HG03196 (cell line): ENCODE results near the gene STARD10.

Experiments used
- ATAC-seq: cut with Tn5 transposase; IDR thresholded peaks from one replicate; pipeline ENCODE4 v1.9.1; 2021; ENCODE audit not compliant: unreplicated experiment

The STARD10 gene

GRCh38 chr11:72767203-72768062 lies 26.4 kb downstream of the STARD10 start:
- ATAC-seq, result no peak

DNA sequence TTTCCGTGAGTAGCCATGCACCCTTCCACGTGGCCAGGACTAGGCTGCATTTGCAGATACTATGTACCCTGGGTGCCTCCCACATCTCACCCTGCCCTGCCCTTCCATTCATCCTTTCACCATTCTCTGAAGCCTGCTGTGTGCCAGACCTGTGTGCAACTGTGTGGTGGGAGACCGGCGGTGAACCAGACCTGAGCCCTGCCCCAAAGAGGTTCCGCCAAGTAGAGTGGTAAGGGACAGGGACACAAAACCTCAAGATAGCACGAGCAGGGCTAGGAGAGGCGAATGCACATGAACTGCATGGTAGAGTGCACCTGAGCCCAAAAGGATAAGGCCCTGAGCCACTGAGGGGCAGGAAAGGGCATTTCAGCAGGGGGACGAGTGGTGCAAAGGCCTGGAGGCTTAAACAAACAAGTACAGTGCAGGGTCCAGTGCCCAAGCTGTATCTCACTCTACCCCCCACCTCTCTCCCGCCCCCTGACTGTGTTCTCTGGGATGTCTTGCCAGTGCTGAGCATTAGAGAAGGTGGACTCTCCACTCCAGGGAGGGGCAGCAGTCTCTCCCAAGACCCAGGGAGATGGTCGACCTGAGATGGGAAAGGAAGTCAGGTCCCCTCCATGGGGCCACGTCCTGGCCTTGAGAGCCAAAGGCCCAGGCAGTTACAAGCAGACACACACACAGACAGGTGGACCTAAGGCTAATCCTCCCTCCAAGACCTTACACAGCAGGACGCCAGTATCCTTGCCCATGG lies 27.5 kb downstream of the STARD10 start:
- no peak for ATAC-seq

- no peak for ATAC-seq
These were observed 29.3 kb downstream of the STARD10 start for GRCh38 chr11:72764503-72764902.

DNA sequence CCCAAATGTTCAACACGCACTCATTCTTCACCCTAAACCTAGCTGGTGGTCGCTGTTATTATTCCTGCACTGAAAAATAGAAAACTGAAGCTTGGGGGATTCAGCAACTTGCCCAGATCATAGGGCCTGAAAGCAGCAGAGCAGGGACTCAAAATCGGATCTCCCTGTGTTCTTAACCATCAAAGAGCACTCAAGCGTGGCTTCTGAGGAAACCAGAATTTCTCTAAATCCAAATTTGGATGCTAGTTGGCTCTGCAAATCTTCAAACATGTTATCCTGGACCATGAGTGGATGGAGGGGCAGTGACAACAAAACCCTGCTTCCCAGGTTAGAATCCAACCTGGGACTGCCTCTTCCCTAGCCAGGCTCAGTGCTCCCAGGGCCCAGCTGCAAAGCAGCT lies 30.0 kb downstream of the STARD10 start:
- no peak for ATAC-seq

DNA sequence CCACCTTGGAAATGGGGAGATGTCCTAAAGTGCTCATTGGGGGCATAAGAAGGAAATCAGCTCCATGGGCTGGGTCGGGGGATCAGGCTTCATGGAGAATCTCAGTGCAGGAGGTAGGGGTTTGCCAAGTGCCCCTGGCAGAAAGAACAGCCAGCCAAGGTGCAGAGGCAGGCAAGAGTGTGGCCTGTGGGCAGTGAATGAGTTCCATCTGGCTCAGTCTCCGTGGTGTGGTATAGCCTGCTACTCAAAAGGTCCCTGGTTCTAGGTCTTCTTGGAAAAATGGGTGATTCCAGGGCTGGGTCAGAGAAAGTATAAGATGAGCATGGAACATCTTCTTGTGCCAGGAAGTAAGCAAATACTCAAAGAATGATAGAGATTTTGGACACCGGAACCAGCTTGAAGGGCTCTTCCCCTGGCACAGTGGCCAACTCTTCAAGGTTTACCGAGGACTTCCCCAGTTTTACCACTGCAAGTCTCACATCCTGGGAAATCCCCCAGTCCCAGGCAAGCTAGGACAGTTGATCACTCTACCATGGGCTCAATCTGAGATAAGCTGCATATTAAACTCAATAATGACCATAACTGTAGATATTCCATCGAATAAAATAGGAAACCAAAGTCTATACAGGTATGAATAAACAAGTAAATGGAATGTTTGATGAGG lies 31.1 kb downstream of the STARD10 start:
- ATAC-seq, result peak; percentile 57

DNA sequence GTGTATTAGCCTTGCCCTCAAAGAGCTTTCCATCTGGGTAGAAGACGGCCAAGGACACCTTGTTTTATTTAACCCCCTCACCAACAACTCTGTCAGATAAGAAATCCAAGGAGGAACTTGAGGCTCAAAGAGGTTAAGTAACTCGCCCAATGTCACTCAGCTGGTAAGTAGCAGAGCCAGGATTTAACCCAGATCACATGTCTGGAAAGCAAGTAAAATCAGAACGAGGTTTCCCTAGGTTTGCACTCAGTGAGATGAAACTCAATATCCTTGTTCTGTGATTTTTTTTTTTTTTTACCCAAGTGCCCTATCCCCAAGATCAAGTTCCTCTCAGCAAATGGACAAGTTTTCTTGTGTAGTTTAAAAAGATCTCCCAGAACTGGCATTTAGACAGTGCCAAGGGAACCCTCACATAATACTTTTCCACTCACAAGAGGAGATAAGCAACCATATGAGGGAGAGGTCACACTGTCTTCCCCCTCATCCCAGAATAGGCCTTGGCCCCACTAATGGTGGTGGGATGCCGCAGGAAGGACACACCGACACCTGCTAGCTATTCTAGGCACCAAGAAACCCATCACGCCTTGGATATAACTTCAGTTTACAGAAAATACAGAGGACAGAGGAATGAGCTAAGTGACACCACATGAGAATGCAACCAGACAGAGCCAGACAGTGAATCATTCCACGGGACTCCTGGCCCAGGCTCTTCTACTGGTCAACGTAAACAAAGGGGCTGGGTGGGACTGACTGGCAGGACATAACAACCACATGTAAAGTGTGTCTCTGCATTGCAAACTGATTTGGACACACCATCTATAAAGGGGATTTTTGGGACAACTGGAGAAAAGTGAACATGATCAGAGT lies 33.1 kb downstream of the STARD10 start:
- ATAC-seq, result no peak

DNA sequence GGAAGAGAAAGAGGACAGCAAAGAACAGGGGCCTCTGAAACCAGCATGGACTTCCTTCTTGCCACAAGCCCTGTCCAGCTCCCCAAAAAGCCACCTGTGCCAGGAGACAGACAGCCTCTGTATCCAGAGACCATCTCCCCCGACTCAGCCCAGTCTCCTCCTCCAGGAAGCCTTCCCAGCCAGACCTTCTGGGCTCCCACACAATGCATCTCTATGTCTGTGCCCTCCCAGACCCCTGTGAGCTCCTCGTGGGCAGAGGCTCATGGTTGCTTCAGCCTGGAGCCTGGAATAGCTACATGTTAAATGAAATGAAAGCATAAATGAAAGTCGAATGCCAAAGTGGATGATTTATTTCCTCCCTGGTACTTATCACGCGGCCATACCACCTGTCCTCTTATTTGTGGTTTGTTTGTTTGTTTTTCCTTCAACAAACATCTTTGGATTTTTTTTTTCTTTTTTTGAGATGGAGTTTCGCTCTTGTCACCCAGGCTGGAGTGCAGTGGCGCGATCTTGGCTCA lies 34.3 kb downstream of the STARD10 start:
- no peak for ATAC-seq

GRCh38 chr11:72758690-72759389 lies 35.0 kb downstream of the STARD10 start:
- ATAC-seq, result no peak

DNA sequence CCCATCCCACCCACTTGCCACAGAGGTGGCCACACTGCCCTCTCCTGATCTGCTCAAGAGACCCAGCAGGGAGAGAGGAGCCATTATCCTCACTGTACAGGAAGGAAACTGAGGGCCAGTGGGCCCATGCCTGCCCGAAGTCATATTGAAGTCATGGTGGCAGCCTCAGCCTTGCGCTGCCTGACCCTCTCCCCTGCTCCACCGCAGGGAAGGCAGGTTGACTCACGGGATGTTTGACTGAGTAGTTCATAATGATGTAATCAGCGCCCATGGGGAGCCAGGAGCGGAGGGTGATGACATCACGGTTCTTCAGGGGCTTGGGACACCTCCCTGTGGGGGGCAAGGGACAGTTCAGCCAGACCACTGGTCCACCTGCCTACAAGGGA lies 35.5 kb downstream of the STARD10 start:
- no peak for ATAC-seq

GRCh38 chr11:72755713-72756285 lies 38.0 kb downstream of the STARD10 start:
- ATAC-seq, result no peak

GRCh38 chr11:72754544-72755155 lies 39.2 kb downstream of the STARD10 start:
- no peak for ATAC-seq

DNA sequence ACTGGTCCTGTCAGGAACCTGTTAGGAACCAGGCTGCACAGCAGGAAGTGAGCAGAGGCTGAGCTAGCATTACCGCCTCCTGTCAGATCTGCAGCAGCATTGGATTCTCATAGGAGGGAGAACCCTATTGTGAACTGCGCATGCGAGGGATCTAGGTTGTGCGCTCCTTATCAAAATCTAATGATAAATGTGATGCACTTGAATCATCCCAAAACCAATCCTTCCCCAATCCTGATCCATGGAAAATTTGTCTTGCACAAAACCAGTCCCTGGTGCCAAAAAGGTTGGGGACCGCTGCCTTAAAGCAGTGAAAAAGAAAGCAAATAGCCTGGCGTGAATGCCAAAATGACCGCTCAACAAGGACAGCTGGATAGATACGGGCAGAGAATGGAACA lies 39.7 kb downstream of the STARD10 start:
- ATAC-seq, result no peak

- ATAC-seq, result no peak
These were observed 40.3 kb downstream of the STARD10 start for GRCh38 chr11:72753341-72754148.

- ATAC-seq, result peak; percentile 58
These were observed 41.5 kb downstream of the STARD10 start, which contains the start of gene ARAP1 for GRCh38 chr11:72752088-72752914. TSS of gene ARAP1 (minus strand) at chr11:72752408. CDS start at chr11:72727128, 25,280 bp downstream.

DNA sequence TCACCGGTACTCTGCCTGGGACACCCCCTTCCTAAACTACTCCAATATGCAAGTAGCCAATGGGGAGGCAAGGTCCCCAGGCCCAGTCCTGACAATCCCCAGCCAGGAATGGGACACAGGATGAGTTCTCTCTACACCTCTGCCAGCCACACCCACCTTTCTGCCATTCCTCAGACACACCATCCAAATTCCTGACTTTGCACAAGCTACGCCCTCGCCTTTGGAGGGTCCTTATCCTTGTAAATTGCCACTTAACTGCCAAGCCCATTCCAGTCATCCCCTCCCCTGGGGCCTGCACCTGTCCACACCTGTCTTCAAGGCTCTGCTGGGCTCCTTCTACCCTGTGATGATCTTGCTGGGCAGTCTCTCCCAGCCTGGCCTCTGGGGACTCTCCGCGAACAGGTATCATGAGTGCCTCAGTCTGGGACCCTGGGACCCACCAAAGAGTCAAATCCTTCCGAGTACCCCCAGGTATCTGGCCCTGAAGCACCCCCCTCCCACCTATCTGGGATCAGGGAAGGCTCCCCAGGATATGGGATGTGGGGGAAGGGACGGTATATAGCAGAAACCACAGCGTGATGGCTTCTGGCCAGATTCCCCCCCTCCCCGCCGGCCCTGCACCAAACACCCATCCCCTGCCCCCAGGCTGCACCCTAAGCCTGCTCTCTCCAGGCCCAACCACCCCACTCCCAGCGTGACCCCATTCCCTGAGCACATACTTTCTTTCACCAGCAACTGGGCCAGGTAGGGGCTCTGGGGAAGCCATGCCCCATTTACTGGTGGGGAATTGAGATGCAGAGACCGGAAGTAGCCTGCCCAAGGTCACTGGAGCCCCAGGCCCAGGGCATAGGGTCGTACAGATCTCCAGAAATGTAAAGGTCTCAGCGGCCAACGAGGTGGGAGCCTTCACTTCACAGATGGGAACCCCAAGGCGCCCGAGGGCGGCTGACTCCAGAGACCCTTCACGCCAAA lies 42.4 kb downstream of the STARD10 start:
- no peak for ATAC-seq

- no peak for ATAC-seq
These were observed 43.2 kb downstream of the STARD10 start for GRCh38 chr11:72750556-72751115.
